ENCODE results near the gene KYNU.

GRCh38 chr2:142994665-142995064 lies 117.2 kb downstream of the KYNU start:
- no peak for TF ChIP-seq POLR2A (IDR thresholded peaks at IDR 0.05)
- no peak for TF ChIP-seq CTCF (IDR thresholded peaks at IDR 0.05)
- TF ChIP-seq POLR2AphosphoS5 (IDR thresholded peaks at IDR 0.05), result no peak
- TF ChIP-seq EP300 (IDR thresholded peaks at IDR 0.05), result no peak
